ENCODE results near the gene F12.

F12 gene

GRCh38 chr5:177447066-177447610, 37.8 kb upstream of the F12 start:
- no peak for DNase-seq (ENCODE audit: low read depth, low spot score)
- peak overlapping the region; percentile 40 for H3K27ac ChIP-seq

- DNase-seq (ENCODE audit: low read depth, low spot score) = no peak
- H3K27ac ChIP-seq = peak within 1 kb of the TSS; percentile 40
Measured at GRCh38 chr5:177446200-177447065, 37.1 kb upstream of the F12 start, which contains the start of gene PRR7. Gene PRR7, plus strand, starts transcription at chr5:177446814. Its CDS starts 8,254 bp downstream, at chr5:177455068.

DNA sequence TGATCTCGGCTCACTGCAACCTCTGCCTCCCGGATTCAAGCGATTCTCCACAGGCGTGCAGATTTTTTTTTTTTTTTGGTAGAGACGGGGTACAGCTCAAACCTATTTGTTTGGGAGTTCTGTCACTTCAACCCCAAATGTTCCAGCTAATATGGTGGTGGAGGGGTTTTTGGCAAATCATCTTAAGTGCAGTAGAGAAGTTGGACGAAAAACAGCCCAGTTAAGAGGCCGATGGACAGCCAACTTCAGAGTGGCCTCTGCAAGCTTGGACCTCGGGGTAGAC, 36.5 kb upstream of the F12 start:
- no peak overlapping the region for H3K27ac ChIP-seq
- no peak for DNase-seq (ENCODE audit: low read depth, low spot score)

DNA sequence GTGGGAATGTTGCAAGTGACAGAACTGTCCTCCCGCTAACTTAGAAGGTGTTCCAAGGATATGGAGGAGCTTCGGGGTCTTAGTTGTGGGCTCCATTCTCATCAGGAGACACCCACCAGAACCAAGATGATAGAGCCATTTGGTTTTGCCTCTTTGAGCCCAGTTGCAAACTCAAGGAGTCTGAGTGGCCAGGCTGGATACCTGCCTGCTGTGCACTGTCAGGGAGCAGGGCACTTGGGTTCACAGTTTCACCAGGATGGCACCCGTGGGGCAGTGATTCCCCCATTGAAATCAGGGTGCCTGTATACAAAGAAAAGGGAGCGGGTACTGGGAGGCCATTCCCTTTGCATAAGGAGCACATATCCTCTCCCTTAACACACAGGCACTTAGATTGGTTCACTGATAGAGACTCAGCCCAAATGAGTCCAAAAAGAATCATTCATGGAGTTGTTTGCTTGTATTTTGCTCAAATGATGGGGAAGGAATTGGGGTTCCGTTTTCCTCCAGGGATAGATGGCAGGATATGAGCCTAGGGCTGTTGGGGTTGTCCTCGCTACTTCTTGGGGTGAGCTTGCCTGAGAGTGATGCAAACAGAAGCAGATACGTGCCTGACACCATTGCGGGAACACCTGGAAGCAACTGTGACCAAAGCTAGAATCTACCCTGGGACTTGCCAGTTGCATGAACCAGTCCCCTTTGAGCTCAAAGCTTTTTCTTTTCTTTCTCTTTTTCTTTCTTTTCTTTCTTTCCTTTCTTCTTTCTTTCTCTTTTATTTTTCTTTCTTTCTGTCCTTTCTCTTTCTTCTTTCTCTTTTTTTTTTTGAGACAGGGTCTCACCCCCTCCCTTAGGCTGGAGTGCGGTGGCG, 35.9 kb upstream of the F12 start:
- DNase-seq (ENCODE audit: low read depth, low spot score) = no peak
- H3K27ac ChIP-seq = no peak overlapping the region

GRCh38 chr5:177444106-177445051, 35.0 kb upstream of the F12 start:
- DNase-seq (ENCODE audit: low read depth, low spot score) = no peak
- no peak overlapping the region for H3K27ac ChIP-seq

DNA sequence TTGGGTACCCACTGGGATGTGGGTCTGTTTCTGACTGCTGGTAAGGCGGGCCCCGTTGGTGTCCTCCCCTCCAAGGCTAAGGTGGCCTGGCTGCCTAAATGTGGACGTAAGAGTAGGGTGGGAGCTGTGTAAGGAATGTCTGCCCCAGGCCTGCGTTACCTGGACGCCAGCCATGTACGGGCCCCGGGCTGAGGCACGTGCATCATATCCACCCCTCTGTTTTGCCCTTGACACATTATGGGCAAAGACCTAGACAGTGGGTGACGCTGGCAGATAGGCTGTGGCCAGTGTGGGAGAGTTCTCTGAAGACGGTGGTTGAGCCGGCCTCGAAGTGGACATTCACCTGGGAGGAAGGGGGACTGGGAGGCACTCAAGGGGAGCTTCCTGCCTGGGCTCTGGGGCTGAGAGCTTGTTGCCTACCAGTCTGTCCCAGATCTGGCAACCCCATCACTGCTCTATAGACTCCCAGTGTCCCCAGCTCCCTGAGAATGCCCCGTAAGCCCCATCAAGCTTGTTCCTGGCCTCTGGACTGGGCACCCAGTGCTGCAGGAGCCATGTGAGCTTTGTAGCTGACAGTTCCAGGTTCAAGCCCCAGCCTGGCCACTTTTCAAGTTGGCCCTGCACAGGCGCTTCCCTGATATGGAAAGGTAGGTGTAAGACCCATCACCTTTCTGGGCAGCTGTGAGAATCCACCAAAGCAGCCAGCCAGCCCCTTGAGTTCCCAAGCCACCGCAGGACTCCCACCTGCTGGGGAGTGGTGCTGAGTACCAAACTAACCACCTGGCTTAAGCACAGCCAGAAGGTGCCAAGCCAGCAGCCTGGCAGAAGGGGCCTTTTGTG, 34.0 kb upstream of the F12 start:
- no peak for DNase-seq (ENCODE audit: low read depth, low spot score)
- H3K27ac ChIP-seq = no peak overlapping the region

GRCh38 chr5:177442066-177442826, 32.9 kb upstream of the F12 start:
- no peak overlapping the region for H3K27ac ChIP-seq
- DNase-seq (ENCODE audit: low read depth, low spot score) = no peak

GRCh38 chr5:177440990-177441780, 31.8 kb upstream of the F12 start:
- DNase-seq (ENCODE audit: low read depth, low spot score) = no peak
- H3K27ac ChIP-seq = no peak overlapping the region

- DNase-seq (ENCODE audit: low read depth, low spot score) = no peak
- H3K27ac ChIP-seq = no peak overlapping the region
Measured at GRCh38 chr5:177440211-177440989, 31.0 kb upstream of the F12 start.

DNA sequence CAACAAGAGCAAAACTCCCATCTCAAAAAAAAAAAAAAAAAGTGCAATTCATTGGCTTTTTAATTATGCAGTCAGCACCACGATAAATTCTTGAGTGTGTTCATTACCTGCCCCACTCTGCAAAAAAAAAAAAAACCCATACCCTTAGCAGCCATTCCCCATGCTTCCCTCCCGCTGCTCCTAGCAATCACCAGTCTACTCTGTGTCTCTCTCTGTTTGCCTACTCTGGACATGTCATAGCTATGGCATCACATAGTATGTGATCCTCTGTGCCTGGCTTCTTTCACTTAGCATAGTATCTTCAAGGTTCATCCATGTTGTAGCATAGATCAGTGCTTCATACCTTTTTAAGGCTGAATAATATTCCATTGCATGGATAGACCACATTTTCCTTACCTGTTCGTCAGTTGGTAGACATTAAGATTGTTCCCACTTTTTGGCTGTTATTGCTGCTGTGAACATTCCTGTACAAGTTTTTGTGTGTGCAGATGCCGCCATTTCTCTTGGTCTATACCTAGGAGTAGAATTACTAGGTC, 30.2 kb upstream of the F12 start:
- H3K27ac ChIP-seq = no peak overlapping the region

GRCh38 chr5:177438468-177438867, 29.1 kb upstream of the F12 start:
- DNase-seq (ENCODE audit: low read depth, low spot score) = no peak
- H3K27ac ChIP-seq = no peak overlapping the region

More for the DNA sequence above, 30.2 kb upstream of the F12 start:
- DNase-seq (ENCODE audit: low read depth, low spot score) = no peak

DNA sequence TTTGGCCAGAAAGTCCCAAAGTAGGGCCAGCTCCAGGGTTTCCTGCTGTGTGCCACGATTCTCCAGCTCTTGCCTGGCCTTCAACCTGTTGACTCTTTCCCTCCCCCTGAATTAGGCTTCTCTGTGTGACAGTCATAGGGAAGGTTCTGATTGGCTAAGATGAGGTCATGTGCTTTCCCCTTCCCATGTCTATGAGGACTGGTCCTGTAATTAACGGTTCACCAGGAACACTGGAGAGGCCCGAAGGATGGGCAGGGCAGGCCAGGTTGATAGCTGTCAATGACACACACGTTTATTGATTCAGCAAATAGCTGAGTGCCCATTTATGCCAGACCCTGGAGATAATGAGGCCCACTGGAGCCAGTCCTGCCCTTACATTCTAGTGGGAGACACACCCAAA, 28.3 kb upstream of the F12 start:
- H3K27ac ChIP-seq = no peak overlapping the region
- DNase-seq (ENCODE audit: low read depth, low spot score) = no peak

GRCh38 chr5:177435847-177436536, 26.6 kb upstream of the F12 start:
- no peak for DNase-seq (ENCODE audit: low read depth, low spot score)
- H3K27ac ChIP-seq = no peak overlapping the region

DNA sequence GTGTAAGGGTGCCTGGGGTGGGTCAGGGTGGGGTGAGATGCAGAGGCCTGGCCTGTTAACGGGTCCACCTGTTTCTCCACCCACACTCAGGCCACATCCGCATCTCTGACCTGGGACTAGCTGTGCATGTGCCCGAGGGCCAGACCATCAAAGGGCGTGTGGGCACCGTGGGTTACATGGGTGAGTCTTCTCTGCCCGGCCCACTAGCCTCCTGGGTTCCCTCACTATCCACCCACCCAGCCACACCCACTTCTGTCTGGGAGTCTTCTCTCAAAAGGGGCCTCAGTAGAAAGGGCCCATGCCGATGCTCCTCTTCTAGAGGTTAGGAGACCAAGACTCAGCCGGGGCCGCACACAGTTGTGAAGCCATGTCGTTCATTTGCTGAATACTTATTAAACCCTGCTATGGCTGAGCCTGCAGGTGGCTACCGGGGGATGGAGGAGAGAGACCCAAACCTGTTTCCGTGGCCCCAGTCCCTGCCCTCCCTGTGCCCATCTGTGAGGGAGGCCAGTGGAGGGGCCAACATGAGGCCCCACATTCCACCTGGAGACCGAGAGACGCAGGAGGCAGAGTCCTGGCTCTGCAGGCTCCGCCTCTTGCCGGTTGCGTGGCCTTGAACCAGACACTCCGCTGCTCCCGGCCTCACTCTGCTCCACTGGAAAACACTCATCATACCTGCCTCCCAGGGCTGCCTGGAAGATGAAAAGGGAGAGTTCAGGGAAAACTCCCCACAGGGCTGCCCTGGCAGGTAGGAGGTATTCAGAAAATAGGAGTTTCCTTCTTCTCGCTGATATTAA, 25.8 kb upstream of the F12 start:
- no peak for DNase-seq (ENCODE audit: low read depth, low spot score)
- no peak overlapping the region for H3K27ac ChIP-seq

DNA sequence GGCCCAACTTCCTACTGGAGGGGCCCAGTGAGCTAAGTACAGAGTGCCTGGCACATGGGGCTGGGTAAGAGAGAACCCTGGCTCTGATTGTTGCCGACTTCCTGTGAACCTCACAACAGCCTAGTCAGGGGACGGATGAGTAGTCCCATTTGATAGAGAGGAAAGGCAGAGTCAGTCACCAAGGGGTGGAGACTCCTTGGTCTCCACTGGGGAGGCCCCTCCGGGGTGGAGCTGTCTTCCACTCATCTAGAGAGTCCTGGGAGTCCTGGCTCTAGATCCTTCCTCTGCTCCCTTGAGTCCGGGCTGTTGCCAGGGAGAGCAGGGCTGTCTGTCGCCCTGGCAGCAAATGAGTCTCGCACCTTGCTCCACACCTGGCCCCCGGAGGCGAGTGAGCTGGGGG, 25.1 kb upstream of the F12 start:
- no peak overlapping the region for H3K27ac ChIP-seq
- no peak for DNase-seq (ENCODE audit: low read depth, low spot score)

All from epithelial cell of prostate (primary cell).